HT-29 (cell line): ENCODE data around the gene OR2T8. TPM values are rescaled to one million over a fixed set of nuclear protein-coding genes. Genes with fewer than 3 reads are reported as not detected.

Source experiments
- DNase-seq: peaks from one replicate; pipeline ENCODE4 v3.0.0-alpha.2; 2015; ENCODE audit warnings: low spot score
- total RNA-seq: library from RNA; depleted of rRNA; stranded (reverse); fragments of >200 nt; shearing (Covaris generic); gene quantifications from 2 replicates; pipeline ENCODE4 v1.2.3, GENCODE V29; 2014; rRNA removed

The OR2T8 gene, protein sequence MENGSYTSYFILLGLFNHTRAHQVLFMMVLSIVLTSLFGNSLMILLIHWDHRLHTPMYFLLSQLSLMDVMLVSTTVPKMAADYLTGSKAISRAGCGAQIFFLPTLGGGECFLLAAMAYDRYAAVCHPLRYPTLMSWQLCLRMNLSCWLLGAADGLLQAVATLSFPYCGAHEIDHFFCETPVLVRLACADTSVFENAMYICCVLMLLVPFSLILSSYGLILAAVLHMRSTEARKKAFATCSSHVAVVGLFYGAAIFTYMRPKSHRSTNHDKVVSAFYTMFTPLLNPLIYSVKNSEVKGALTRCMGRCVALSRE
- not detected in 2 replicates for total RNA-seq

DNA sequence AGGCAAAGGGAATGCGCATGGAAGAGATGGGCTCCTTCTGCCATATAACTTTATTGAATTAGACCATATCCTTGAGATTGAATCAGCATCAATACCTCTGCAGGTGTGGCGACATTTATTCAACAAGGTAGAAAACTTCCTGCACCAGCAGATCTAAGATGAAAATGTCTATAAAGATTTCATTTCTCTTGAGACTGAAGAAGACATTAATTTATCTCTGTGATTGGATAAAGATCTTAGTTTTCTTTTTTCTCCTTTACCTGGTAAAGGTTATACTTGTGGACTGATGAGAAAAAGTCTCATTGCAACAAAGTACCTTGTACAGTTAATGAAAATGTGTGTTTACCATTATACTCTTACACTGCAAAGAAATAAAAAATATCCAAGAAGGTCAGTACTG, at the start of gene OR2T8:
OR2T8 (plus strand) TSS at position 301 of the 400 bp plus-strand sequence. CDS start 766 bp downstream, outside the sequence.
- DNase-seq: no peak

DNA sequence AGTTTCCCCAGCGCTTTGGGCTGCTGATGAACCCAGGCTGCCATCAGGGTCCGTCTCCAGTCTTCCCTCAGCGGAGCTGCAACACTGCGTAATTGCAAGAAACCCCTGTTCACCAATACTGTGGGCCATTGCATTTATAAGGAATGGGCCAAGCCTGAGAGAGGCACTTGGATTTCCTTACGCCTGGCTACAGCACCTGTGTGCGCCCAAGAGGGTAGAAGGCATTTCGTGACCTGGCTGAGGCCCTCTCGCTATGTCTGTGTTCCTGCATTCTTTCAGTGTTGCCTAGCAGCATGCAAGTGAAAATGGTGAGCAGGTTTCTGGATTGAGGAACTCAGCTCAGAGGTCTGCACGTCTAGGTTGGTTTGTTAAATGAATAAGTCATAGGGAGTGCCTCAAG, 36.7 kb upstream of the OR2T8 start:
- DNase-seq: no peak

DNA sequence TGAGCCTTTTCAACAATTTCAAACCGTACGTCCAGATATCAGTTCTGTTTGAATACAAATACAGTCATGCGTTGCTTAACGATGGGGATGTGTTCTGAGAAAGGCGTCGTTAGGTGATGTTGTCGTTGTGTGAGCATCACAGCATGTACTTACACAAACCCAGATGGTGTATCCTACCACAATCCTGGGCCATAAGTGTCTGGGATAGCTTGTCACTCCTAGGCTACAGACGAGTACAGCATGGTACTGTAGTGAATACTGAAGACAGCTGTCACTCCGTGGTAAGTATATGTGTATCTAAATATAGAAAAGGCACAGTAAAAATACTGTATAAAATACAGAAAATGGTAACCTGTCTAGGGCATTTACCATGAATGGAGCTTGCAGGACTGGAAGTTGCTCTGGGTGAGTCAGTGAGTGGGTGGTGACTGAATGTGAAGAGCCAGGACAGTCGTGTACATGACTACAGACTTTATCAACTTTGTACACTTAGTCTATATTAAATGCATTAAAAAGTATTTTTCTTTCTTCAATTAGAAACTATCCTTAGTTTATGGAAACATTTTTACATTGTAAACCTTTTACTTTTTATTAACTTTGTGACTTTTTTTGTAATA, 35.1 kb upstream of the OR2T8 start:
- no peak for DNase-seq

DNA sequence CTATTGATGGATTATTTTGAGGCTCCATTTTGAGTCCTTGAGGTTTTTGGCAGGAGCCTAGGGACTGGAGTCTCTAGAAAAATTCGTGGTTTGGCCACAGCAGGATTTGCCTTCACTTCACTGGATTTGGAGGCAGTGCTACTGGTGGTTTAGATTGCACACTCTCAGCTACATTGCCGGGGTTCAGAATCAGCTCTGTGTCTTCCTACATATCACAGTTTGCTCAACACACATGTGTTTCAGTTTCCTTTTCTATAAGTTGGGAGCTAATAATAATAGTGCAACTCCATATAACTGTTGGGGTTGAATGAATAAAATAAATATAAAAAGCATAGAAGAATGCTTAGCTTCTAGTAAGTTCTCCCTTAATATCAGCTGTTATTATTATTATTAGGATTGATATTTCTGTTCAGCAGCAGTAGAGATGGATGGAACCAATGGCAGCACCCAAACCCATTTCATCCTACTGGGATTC, 24.9 kb upstream of the OR2T8 start, which contains the start of gene OR2W3:
OR2W3 (plus strand) TSS at position 425 of the 475 bp plus-strand sequence; CDS start at position 425, 0 bp downstream.
- no peak for DNase-seq

DNA sequence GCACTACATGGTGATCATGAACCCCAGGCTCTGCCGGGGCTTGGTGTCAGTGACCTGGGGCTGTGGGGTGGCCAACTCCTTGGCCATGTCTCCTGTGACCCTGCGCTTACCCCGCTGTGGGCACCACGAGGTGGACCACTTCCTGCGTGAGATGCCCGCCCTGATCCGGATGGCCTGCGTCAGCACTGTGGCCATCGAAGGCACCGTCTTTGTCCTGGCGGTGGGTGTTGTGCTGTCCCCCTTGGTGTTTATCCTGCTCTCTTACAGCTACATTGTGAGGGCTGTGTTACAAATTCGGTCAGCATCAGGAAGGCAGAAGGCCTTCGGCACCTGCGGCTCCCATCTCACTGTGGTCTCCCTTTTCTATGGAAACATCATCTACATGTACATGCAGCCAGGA, 24.1 kb upstream of the OR2T8 start:
- DNase-seq: no peak

DNA sequence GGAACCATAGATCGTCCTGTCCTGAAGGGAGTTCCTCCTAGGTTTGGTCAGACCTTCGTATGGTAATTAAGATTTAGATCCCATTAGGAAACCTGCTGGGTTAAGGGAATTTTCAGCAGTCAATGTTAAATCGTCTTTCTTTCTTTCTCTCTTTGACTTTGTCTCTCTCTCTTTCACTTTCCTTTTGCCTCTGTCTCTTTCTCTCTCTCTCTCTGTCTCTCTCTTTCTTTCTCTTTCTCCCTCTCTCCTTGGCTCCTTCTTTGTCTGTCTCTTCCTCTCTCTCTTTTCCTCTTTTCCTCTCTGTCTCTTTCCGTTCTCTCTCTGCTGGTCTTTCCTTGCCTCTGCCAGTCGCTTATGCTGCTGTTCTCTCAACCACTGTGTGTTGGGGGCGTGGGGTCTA, 15.9 kb upstream of the OR2T8 start:
- no peak for DNase-seq

DNA sequence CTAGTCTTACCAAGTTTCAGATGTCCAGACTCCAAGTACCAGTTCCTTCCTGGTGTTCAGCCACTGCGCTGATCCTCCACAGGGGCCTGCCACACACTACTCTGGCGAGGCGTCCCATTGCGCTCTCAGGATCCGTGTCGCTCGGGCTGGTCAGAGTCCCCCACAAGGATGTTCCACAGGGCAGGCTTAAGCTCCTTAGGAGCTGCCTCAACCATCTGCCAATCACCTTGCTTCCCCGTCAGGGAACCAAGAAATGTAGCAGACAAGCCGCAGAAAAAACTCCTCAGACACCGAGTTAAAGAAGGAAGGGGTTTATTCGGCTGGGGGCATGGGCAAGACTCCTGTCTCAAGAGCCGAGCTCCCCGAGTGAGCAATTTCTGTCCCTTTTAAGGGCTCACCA, 14.9 kb upstream of the OR2T8 start:
- DNase-seq: no peak

DNA sequence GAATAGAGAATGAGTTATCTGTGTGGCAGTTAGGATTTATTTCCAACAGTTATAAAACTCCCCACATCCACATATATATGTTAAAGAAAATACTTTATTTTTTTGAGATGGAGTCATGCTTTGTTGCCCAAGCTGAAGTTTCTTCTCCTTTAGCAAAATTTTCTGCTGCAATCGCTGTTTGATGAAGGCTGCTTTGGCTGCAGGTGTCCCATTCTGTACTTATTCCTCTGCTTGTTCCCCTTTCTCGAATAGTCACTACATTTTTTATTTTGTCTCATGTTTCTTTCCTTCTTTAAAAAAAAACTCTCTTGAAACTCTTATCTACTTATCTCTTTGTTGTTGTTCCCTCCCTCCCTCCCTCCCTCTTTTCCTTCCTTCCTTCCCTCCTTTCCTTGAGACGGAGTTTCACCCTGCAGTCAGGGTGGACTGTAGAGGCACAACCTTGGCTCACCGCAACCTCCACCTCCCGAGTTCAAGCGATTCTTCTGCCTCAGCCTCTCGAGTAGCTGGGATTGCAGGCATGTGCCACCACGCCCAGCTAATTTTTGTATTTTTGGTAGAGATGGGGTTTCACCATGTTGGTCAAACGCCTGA, 14.0 kb upstream of the OR2T8 start:
- no peak for DNase-seq

DNA sequence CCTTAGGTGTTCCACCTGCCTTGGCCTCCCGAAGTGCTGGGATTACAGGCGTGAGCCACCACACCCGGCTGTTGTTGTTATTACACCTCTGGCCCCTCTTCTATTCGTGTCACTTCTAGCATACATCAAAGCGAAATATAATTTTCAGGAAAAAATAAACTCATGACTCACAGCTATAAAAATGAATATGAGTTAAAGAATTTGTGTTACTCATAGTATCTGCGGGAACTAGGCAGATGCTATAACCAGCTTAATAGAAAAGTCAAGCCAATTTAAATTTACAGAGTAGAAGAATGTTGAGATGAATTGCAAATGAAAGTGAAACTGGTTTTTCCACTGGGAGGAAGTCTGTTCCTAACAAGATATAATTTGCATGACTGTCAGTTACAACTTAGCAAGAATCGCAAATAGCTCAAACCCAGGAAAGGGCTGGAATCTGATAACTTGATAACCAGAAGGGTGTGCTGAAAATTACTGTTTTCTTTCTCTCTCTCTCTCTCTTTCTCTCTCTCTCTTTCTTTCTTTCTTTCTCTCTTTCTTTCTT, 13.5 kb upstream of the OR2T8 start:
- DNase-seq: peak; percentile 15

DNA sequence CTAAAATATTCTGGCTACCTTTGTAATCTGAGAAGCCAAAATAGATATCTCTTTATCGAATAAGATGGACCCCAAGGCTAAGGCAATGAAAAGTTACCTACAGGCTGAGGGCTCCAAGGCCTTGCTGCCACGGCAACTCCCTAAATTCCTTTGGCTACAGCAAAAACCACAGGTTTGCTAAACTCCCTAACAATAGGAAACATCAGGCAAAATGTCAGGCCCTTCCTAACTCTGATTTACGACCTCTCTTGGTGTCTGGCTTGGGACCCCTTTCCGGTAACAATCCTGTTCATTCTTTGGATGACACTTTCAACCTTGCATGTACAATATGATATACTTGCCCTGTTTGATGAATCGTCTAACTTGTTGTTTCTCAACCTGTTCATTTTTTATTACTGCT, 11.3 kb upstream of the OR2T8 start:
- no peak for DNase-seq

DNA sequence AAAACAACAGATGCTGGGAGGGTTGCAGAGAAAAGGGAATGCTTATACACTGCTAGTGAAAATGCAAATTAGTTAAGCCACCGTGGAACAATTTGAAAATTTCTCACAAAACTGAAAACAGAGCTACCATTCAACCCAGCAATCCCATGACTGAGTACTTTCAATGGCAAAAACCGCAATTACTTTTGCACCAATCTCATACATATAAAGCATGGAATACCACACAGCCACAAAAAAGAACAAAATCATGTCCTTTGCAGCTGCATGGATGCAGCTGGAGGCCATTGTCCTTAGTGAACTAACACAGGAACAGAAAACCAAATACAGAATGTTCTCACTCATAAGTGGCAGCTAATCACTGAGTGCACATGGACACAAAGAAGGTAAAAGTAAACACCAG, 6.3 kb upstream of the OR2T8 start:
- no peak for DNase-seq

DNA sequence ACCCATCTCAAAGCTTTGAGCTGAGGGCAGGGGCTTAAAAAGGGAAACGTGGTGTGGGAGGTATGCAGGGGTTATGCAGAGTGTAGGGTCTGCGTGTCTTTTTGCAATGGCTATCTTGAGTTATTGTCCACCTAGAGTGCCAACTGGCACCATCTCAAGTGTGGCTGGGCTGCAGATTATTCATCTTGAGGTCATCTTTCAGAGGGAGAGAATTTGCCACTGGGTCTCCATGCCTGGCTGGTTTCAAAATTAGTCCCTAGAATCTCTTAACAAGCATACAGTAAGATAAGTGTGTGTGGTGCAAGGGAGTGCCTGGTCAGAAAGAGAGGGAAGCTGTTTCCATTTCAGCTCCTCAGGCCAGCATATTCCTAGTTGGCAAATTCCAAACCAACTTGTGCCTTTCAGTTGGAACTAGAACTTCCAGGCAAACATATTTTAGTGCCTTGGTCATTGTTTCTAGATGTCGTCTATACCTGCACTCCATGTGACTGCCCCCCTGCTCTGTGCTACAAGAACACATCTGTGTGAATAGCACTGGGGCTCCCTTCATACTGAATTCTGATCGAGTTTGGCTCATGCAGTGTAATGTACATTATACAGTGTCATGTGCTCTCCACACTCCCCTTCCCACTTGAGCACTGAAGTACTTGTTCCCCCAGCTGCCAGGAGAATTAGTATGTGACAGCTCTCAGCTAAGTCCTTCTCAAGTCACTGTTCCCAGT, 5.0 kb upstream of the OR2T8 start:
- DNase-seq: no peak

DNA sequence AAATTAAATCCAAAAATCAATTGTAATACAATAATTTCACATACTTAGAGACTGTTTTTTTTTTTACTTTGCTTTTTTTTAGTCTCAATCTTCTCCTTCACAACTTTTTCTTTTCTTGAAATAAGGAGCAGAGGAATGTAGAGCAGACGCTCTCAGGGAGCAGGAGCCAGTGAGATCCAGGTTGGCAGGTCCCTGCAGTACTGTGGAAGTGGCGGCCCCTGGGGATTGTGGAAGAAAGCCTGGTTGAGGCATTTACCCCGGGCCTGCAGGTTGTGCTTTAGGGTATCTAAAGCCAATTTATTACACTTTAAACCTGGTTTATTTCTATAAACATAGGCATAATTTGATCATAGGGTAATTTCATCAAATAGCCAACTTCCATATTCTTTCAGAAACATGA, 3.9 kb downstream of the OR2T8 start:
- no peak for DNase-seq

DNA sequence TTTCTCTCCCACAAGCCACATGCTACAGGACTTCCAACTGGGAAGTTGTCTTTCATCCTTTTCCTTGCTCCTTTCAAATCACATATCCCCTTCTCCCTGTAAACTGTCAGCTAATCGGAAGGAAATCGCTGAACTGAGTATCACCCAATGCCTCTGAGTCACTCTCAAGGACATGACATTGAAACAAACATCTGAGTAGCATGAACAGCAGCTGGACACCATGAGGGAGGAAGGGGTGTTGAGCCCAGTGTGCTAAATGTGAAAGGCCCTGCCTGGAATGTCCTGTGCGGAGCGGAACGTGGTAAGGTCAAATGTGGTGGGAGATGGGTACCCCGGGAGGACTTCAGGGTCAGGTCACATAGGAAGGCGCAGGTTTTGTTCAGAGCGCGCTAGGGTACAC, 4.8 kb downstream of the OR2T8 start, which contains the start of gene OR2AJ1:
OR2AJ1 (plus strand) TSS at position 22 of the 400 bp plus-strand sequence. CDS start 8,880 bp downstream, outside the sequence.
- no peak for DNase-seq

DNA sequence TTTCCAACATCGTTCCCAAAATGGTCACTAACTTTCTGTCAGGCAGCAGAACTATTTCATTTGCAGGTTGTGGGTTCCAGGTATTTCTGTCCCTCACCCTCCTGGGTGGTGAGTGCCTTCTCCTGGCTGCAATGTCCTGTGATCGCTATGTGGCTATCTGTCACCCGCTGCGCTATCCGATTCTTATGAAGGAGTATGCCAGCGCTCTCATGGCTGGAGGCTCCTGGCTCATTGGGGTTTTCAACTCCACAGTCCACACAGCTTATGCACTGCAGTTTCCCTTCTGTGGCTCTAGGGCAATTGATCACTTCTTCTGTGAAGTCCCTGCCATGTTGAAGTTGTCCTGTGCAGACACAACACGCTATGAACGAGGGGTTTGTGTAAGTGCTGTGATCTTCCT, 13.9 kb downstream of the OR2T8 start:
- DNase-seq: no peak

DNA sequence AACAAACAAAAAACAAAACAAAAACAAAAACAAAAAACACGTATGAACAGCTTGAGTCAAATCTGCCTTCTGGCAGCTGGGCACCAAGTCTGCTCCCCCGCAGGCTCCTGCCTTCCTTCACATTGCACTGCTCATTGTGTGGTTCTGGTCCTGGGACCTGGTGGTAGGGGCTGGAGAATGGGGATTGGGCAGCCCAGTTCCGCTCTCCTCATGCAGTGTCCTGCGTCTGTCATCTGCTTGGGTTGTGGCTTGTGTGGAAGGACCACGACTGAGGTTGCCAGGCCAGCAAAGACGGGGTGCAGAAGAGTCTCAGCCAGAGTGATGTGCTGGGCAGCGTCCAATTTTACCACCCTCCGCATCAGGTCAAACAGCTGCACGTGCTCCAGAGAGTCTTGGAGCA, 15.7 kb downstream of the OR2T8 start:
- no peak for DNase-seq

DNA sequence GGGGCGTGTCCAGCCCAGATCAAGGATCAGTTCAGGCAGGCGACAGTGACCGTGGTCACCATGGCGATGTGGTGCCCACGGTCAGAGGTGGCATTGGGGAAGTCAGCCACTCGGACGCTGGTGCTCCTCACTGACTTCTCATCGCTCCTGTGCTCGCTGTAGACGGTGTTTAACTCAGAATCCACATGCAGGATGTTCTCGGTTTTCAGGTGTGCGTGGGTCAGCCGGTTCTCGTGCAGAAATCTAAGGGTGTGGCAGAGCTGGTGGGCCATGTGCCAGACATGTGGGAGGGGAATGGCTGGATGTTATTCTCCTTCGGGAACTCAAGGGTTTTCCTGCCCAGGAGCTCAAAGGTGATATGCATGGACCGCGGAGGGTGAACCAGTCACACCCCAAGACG, 16.4 kb downstream of the OR2T8 start:
- DNase-seq: no peak

DNA sequence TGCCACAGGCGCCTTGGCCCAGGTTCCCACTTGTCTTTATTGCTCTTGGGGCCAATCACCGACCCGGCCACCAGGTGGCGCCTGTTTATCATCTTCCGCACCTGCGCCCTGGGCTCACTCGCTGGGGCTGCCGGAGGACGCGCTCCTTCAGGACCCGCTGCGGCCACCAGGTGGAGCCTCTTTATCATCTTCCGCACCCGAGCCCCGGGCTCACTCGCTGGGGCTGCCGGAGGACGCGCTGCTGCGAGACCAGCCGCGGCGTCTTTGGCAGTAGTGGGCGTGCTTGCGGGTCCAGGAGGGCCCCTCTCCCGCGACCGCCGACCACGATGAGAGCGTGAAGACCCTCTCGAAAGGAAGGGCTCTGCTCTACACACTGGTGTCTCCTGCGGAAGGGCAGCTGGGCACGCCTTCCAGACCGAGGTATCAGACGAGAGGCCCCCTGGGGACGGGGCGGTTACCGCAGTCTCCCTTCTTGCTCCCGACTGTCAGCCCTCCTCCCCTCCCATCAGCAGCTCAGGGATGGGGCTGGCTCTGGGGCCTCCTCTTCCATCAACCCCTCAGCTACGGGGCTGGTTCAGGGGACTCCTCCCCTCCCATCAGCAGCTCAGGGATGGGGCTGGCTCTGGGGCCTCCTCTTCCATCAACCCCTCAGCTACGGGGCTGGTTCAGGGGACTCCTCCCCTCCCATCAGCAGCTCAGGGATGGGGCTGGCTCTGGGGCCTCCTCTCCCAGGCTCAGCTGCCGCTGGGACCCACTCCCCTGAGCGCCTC, 17.1 kb downstream of the OR2T8 start:
- DNase-seq: peak; percentile 9

DNA sequence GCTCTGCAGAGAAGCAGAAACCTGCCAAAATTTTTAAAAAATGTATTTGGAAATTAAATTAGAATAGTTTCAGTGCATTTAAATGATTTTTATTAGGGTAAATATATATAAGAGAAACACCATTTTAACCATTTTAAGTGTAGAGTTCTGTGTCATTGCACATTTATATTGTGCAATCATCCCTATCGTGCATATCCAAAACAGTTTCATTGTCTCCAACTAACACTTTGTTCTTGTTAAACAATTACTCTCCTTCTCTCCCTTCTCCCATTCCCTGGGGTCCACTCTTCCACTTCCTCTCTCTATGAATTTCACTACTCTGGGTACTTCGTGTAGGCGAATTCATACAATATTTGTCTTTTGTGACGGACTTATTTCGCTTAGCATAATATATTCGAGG, 22.6 kb downstream of the OR2T8 start:
- DNase-seq: no peak

DNA sequence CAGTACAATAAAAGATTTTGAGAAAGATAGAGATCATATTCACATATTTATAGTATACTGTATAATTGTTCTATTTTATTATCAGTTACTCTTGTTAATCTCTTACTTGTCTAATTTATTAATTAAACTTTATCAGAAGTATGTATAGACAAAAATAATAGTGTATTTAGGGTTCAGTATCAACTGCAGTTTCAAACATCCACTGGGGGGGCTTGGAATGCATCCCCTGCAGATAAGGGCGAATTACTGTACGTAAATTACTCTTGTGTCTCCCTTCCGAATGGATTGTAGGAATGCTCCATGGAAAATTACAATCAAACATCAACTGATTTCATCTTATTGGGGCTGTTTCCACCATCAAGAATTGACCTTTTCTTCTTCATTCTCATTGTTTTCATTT, 28.5 kb downstream of the OR2T8 start, which contains the start of gene OR2L8:
OR2L8 (plus strand) TSS at position 301 of the 400 bp plus-strand sequence; CDS start at position 301, 0 bp downstream.
- DNase-seq: no peak

DNA sequence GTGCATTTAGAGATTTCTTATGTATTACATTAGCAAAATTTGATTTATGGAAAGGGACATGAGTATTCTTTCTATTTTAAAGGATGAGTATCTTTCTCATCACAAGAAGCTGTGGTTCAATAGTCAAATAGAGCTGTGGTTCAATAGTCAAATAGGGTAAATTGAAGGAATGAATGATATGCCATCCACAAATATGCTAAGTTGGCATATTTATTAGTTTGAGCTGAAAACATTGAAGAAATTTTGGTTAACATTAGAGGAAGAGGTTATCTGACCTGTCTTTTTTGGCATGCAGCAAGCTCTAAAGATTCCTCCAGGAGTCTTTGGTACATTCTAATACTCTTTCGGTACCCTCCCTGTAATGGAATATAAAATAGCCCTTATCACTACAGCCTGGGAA, 33.4 kb downstream of the OR2T8 start:
- no peak for DNase-seq
